ENCODE results near the gene DNAJA2.

DNA sequence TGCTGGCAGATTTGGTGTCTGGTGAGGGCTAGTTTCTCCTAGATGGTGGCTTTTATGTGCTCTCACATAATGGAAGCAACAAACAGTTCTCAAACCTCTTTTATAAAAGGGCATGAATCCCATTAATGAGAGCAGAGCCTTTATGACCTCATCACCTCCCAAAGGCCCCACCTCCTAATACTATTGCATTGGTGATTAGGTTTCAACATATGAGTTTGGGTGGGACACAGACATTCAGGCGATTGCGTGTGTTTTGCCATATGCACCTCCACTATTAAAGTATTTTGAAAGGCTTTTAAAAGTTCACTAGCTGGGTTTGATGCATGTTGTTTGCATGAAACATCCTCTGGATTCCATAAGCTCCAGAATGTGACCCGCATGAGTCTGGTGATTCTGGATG is 24.4 kb upstream of the DNAJA2 start:
- TF ChIP-seq, protein P1, sequence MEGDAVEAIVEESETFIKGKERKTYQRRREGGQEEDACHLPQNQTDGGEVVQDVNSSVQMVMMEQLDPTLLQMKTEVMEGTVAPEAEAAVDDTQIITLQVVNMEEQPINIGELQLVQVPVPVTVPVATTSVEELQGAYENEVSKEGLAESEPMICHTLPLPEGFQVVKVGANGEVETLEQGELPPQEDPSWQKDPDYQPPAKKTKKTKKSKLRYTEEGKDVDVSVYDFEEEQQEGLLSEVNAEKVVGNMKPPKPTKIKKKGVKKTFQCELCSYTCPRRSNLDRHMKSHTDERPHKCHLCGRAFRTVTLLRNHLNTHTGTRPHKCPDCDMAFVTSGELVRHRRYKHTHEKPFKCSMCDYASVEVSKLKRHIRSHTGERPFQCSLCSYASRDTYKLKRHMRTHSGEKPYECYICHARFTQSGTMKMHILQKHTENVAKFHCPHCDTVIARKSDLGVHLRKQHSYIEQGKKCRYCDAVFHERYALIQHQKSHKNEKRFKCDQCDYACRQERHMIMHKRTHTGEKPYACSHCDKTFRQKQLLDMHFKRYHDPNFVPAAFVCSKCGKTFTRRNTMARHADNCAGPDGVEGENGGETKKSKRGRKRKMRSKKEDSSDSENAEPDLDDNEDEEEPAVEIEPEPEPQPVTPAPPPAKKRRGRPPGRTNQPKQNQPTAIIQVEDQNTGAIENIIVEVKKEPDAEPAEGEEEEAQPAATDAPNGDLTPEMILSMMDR (IDR thresholded peaks at IDR 0.05), result no peak
- TF ChIP-seq POLR2A (IDR thresholded peaks at IDR 0.05), result no peak
